Measurements from ENCODE around the gene CTDP1.

The CTDP1 gene

DNA sequence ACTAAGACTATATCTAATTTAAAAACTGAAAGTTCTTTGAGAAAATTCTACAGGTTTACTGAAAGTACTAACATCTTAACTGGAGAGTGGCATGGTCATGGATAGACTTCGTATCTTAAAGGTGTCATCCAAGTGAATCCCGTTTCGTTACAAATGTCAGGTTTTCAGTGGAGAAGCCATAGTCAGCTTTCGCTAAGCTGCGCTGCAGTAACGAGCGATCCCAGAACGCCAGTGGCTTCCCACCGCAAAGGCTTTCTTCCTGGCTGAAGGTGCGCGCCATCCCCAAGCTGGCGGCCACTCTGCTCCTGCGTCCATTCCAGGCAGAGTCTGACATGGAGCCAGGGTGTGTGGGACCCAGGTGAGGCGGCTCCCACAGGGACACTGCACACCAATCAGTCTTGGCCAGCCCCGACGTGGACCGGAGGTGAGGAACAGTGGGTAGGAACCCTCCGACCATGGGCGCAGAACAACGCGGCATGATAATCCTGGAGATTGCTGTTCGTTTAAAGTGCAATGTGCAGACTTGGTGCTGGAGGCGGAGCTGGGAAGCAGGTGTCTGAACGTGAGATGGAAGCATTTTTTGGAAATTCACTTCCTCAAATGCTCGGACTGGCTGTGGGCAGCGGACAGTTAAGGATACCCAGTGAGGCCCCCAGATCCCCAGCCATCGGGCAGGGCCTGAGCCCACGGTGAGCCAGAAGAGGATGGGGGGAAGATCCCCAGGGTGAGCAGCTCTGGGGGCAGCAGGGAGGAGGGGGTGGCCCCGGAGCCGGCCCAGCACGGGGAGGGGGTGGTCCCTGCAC is 90.3 kb downstream of the CTDP1 start:
- peak in 1 of 5 donors; percentile 6 for DNase-seq

DNA sequence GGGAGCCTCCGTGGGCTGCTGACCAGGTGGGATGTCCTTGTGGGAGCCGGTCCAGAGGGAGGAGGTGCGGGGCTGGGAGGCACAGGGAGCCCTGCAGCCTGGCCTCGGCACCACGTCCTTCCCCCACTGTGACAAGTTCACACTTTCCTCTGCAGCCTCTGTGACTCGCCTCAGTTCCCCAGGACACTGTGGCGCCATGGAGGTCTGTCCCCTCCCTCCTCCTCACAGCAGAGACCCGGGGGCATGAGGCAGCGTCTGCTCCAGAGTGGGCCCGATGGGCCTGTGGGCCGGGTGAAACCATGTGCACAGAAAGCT is 90.9 kb downstream of the CTDP1 start:
- peak in 1 of 5 donors; percentile 7 for DNase-seq

DNA sequence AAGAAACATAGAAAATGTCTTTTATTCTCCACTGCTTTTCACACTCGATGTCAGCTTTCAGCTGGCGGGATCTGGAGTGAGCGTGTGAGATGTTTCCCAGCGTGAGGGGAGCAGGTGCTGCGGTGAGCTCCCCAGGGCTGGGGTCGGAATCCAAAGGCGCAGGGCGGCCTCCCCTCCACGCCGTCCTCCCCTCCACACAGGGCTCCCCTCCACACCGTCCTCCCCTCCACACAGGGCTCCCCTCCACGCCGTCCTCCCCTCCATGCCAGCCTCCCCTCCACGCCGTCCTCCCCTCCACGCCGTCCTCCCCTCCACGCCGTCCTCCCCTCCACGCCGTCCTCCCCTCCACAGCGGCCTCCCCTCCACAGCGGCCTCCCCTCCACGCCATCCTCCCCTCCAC is 91.2 kb downstream of the CTDP1 start:
- peak in 1 of 5 donors; percentile 5 for DNase-seq

DNA sequence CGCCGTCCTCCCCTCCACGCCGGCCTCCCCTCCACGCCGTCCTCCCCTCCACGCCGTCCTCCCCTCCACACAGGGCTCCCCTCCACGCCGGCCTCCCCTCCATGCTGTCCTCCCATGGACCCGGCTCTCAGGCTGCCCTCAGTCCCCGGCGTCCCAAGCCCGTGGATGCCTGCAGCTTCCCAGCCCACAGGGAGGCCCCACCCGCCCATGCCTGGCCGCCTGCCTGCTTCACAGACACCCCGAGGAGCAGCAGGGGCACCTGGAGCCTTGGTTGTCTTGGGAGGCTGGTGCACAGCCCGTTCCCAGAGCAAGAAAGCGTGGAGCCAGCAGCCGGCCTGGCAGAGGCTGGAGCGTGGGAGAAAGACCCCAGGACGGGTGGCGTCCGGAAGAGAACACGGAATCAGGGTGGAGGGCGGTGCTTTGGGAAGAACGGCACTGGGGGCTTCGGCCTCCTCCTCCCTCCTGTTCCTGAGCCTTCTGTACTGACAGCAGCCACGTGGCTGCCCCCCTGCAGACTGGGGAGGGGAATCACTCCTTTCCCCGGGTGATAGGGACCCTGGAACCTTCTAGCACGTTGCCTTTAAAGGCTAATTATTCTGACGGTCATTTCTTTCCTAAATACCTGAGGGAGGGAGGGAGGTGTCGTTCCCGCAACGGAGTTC is 92.0 kb downstream of the CTDP1 start:
- DNase-seq: peak in 1 of 5 donors; percentile 6

DNA sequence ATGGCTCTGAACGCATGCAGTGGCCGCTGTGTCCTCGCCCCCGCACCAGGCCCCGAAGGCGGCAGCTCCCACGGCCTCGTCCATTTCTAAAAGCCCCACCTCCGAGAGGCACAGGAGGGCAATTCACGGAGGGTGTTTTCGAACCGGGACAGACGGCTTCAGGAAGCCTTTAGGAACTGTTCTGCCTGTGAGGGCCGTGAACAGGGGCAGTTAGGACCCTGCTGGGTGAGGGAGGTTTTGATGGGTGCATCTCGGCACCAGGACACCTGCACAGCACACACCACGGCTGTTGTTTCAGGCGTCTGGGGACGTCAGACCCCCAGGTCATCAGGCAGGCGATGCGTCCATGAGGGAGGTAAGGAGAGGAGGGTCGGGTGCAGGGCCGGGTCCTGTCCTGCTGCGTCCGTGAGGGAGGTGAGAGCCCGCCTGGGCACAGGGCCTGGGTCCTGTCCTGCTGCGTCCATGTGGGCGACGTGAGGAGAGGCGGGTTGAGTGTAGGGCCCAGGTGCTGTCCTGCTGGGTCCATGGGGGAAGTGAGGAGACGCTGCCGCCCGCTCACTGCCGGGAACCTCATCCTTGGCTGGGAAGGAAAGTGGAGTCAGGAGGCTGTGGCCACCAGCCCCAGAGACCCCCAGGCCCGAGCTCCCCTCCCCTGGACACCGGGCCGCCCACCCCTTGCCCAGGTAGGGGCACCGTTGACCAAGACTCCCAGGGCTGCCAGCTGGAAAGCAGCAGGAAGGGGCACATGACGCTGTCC is 92.7 kb downstream of the CTDP1 start:
- DNase-seq: peak in 1 of 5 donors; percentile 10

DNA sequence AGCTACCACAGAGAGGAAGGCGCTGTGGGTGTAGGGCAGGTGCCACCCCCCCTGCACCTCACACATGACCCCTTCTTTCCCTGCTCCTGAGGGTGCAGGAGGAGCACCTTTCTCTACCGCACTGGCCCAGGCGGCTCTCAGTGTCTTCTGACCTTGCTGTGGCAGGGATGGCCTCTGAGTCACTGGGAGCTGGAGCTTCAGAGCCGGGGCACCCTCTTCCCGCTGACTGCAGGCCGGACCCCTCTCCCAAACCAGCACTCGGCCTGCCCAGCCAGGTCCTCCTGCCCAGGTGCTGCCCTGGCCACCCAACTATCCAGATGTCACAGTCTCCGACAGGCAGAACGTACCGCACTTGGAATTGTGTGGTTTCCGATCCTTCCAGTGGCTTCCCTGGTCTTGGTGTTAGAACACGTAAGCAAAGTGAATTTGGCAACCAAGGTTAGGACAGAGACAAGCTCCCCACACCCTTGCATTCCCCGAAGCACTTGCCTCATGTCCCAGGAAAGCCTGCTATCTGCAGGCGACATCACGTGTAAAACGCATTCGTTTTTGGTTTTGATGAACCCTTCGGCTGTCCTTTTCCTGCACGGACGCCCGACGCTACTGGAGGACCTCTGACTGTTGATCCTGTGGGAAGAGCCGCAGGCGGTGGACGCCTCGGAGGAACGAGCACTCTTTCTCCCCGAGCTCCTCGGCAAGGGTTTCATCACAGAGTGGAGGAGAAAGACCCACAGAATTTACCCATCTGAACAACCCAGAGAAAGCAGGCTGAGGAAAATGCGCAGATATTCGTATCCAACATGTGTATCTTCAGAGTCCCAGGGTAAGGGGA is 93.5 kb downstream of the CTDP1 start:
- peak in 1 of 5 donors; percentile 7 for DNase-seq

DNA sequence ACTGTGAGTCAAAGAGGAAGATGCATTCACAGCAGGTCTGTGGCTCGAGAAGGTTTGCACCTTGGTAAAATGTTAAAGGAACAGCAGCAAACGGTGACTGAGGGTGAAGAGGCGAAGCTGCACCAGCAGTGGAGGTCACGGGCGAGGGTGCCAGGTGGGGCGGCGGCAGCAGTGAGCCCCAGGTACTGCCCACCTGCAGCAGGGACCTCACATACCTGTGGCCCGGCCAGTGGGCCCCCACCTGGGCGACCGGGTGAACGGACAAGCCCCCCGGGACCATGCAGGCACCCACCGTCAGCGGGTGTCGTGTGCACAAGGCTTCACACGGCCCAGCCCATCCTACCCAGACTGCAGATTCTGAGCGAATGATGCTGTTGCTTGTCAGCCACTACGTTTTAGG is 94.5 kb downstream of the CTDP1 start:
- DNase-seq: peak in 1 of 5 donors; percentile 5

DNA sequence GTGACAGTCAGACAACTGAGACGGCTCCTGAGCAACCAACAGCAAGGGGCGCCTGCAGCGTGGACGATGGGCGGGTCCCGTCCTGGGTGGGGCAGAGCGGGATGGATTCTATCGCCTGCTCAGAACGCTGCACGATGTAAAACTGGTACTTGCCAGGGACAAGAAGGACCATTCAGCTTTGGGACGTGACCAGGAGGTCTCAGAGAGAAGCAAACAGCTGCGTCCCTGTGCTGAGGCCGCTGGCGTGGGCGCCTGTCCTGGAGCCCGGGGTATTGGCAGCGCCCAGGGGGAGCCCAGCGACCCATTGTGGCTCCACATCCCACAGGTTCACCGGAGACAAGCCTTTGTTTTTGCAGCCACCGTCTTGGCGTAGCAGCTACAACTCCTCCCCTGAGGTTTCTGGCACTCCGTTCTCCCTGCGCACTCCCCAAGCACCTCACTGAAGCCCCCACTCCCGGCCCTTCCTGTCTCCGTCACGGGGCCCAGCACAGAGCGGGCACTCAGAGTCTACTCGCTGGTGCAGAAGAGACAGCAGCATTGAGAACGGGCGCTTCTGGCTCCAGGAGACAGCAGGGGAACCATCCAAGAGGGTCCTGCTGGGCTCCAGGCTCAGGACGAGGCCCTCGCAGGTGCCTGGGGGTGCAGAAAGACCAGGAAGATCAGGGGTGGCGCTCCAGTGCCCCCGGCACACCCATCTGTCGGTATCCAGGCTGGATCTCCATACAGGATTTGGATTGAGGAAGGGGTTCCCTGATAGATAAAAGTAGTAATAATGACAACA is 96.0 kb downstream of the CTDP1 start:
- DNase-seq: peak in 1 of 5 donors; percentile 5

DNA sequence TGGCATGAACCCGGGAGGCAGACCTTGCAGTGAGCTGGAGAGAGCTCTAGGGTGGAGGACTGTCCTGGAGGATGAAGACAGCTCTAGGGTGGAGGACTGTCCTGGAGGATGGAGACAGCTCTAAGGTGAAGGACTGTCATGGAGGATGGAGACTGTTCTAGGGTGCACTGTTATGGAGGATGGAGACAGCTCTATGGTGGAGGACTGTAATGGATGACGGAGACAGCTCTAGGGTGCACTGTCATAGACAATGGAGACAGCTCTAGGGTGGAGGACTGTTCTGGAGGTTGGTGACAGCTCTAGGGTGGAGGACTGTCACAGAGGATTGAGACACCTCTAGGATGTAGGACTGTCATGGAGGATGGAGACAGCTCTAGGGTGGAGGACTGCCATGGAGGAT is 97.1 kb downstream of the CTDP1 start:
- DNase-seq: peak in 1 of 5 donors; percentile 1

DNA sequence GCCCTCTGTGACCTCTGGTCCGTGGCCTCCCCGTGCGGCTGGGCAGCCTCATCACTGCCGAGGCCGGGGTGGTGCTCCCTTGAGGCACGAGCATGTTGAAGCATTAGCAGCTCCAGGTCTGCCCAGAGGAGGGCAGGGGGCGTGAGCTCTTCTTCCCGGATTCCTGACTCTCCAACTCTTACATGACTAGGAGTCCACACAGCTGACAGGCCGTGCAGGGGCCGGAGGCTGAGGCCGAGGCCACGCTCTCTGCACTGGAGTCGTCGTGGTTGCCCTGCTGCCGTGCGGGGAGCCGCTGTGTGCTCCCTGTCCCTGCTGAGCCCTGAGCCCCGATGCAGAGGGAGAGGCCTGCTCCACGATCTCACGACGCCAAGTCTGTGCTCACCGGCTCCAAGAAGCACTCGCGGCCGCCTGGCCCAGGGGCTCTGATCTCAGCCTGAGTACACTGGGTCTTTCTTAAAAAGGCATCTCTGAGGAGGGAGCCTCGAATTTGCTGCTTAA is 98.7 kb downstream of the CTDP1 start:
- DNase-seq: peak in 1 of 5 donors; percentile 4

DNA sequence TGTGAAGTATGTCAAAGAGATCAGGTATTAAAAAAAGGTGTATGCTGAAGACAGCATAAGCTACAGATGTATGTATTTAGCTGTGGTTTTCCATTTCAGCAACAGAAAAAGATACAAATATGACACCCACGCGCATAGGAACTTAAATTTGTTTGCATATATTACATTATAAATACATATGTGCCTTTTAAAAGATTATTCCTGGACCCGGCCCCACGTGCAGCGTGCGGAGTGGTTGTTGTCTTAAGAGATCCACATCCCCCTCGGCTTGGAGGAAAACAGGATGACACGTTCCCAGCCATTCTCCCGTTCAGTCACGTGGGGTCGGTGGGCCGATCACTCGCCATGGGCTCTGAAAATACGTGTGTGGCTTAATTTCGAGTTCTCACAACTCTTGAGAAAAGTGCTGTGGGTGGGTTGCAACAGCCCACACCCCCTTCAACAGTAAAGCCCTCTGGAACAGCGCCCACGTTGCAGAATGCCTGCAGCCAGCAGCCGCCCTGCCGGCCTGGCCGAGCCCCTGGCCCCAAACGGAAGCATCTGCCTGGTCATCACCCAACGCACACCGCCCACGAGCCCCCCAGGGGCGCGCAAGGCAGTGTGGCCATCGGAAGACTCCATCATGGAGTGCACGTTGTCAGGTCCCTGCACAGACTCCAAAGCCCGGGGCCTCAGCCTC is 99.6 kb downstream of the CTDP1 start:
- DNase-seq: peak in 1 of 5 donors; percentile 3

DNA sequence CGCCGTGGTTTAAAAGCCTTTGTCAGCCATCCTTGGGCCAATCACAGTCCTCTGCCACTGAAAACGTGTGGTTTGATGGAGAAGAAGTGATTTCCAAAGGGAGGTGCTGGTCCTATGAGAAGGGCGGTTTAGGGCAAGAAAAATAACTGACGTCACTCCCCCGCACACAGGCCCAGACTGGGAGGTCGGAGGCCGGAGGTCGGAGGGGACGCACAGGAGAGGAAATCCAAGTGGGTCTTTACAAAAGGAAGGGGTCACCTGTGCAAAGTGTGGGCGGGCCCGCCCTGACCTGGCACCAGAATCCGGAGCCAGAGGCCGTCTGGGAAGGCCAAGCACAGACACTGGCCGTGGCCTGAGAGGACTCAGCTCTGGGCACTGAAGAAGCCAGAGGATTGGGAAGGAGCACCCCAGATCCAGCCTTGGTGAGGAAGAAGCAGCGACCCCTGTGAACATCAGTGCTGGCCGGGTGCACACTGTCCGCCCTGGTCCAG is 100.1 kb downstream of the CTDP1 start:
- peak in 1 of 5 donors; percentile 5 for DNase-seq

DNA sequence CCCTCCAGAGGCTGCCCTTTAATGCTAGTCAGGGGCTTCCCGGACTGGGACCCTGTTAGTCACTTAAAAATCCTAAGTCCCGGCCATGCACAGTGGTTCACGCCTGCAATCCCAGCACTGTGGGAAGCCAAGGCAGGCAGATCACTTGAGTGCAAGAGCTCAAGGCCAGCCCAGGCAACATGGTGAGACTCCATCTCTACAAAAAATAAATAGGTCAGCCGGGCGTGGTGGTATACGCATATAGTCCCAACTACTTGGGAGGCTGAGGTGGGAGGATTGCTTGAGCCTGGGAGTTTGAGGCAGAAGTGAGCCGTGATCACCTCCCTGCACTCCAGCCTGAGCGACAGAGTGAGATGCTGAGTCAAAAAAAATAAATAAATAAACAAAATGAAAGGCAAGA is 100.9 kb downstream of the CTDP1 start:
- DNase-seq: peak in 1 of 5 donors; percentile 1

DNA sequence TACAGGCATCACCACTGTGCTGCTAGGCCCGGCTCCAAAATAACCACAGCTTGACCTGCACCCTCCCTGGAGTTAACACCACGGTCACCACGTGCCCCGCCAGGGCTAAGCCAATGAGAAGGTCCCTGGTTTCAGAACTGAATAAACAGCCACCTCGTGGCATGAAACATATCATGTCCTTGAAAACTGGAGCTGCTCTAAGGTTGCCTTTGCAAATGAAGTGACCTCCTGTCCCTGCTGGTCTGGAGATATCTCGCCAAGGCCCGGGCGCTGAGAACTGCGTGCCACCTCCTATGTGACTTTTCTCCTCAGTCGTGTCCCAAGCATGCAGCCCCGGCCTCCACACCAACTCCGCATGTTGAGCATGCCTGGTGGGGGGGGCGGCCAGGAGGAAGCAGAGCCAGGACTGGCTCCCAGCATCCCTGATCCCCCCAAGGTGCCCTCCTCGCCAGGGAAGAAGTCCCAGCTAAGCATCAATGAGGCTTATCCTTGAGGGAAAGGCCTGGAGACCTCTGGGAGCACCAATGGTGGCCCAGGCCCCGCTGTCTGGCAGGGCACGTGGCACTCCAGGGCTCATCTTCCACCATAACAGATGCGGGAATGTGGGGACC is 101.8 kb downstream of the CTDP1 start:
- DNase-seq: peak in 1 of 5 donors; percentile 8

DNA sequence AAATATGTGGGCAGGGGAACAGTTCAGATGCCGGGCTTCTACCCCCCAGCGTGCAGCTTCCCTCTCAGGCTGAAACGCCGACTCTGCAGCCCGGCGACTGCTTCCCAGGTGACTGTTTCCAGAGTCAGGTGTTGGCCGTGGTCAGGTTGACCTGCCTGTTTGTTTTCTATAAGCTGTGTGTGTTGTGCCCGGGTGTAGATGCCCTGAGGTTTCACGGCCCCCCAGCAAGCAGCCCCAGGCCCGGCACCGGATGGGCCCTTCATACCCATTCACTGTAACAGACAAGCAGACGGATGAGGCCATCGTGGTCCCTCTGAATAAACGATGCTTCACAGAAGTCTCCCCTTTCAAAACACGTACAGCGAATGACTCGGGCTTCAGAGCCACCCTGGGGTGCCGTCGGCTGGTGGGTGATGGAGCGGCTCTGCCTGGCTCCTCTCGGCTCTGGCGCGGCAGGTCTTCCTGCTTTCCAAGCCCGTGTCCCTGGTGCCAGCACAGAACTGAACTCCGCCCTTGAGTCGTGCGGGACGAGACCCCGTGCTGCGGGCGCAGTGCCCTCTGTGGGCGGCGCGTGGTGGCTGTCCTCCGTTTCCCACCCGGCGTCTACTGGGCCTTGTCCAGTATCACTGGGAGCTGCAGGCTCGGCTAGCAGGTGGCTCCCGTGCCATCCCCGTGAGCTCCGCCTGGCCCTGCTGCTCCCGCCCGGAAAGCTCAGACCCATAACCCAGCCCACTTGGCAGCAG is 103.1 kb downstream of the CTDP1 start:
- DNase-seq: peak in 1 of 5 donors; percentile 2

DNA sequence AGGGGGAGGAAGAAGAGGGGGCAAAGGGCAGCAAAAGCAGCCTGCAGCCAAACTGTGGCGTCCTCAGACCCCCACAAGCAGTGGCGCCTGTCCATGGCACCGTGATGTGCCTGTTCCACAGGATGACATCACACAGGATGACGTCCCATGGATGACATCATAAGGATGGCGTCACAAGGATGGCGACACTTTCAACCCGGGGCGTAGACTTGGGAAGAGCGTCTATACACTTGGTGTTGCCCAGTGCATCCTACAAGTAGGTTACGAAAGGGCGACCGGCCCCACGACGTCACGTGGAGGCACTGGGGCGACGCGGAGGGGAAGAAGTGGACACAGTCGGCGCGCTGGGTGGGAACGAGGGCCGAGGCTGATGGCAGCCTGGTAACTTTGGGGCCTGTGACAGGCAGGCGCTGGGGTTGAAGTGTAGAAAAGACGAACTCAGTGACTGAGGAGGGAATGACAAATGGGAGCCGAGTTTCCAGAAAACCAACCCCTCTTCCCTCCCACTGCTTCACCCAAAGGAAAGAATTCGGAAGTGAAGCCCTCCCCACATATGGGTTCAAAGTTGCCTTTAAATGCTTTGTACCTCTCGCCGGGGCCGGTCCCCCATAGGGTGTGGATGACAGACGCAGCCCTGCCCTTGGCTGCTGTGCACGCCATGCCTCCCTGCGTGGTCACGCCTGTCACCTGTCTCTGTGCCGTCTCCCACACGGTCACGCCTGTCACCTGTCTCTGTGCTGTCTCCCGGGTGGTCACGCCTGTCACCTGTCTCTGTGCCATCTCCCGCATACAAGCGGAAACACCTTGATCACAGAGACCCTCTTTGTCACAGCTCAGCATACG is 104.7 kb downstream of the CTDP1 start:
- DNase-seq: peak in 1 of 5 donors; percentile 5

DNA sequence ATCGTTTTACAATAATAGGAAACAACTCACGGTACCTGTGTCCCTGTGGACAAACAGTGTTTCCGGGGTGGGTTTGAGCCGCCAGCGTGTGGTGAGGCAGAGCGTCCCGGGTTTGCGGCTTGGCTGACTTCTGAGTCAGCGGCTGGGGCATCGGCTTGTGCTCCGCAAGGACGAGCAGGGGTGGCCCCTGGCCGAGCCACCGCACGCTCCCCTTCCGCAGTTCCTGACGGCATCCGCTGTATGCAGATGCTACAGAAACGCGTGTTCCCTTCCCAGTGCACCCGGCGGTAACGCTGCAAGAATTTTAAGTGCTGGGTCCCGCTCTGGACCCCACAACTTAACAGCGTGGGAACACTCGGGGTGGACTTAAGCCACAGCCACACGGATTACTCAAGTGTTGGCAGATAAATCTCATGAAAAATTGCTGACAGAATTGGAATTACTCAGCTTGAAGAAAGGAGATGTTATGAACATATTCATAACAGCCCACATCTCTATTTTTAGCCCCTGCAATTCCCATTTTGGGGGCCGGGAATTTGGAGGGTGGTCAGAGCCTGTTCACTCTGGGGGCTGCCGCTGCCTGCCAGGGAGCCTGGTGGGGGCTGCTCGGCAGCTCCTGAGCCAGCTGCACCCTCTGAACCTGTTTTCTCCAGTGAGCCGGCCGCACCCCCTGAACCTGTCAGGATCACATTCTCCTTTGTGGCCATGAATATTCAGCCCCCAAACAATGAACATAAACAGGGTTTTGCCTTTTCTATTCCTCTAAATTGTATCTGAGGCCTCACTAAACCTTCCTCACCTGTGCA is 105.6 kb downstream of the CTDP1 start:
- DNase-seq: no peak

DNA sequence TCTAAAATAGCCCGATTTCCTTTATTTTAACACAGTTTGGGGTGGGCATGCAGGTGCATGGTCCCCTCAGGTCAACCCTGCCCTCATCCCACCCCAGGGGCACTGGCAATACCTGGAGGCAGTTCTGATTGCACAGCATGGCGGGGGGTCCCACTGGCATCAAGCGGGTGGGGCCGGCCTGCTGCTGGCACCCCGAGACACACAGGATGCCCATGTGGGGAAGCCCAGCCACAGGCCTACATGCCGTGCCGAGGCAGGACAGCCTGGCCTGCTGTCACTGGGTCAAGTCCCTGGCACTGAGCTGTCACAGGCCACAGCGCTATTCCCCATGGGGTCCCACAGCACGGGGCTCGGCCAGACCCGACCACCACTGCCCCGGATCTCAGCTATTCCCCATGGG is 106.2 kb downstream of the CTDP1 start:
- DNase-seq: no peak
